Loucy (cell line): ENCODE measurements around the gene C1QTNF1.

Experiments
- H2AFZ ChIP-seq: fragments of 200-600 bp; sonication (generic); 2 replicates; pipeline ENCODE4 v1.6.0; 2016; ENCODE audit warnings: antibody characterized with exemption, mild to moderate bottlenecking, low read length, moderate library complexity
- H3F3A ChIP-seq: fragments of 200-600 bp; 2 replicates; pipeline ENCODE4 v1.6.0; 2016; ENCODE audit warnings: antibody characterized with exemption, low read depth, mild to moderate bottlenecking
- H3K27me3 ChIP-seq: fragments of 200-600 bp; sonication (generic); 2 replicates; pipeline ENCODE4 v1.6.1; 2014; ENCODE audit warnings: low read length, mild to moderate bottlenecking; ENCODE audit not compliant: insufficient read depth, poor library complexity, severe bottlenecking
- H3K36me3 ChIP-seq: fragments of 200-600 bp; sonication (generic); 2 replicates; pipeline ENCODE4 v1.6.1; 2016; ENCODE audit warnings: low read length; ENCODE audit not compliant: insufficient read depth
- H3K4me1 ChIP-seq: fragments of 200-600 bp; sonication (generic); 2 replicates; pipeline ENCODE4 v1.5.1; 2014; ENCODE audit warnings: low read length, mild to moderate bottlenecking; ENCODE audit not compliant: insufficient read depth, poor library complexity, severe bottlenecking
- H3K4me2 ChIP-seq: fragments of 200-600 bp; sonication (generic); 2 replicates; pipeline ENCODE4 v1.6.0; 2014; ENCODE audit warnings: antibody characterized with exemption, low read length, low read depth, mild to moderate bottlenecking; ENCODE audit not compliant: poor library complexity, severe bottlenecking
- H3K4me3 ChIP-seq: fragments of 200-600 bp; sonication (generic); 2 replicates; pipeline ENCODE4 v1.5.1; 2014; ENCODE audit warnings: low read length, mild to moderate bottlenecking, mixed read lengths; ENCODE audit not compliant: poor library complexity, severe bottlenecking
- H3K79me2 ChIP-seq: fragments of 200-600 bp; sonication (generic); 2 replicates; pipeline ENCODE4 v1.6.1; 2014; ENCODE audit warnings: low read length; ENCODE audit not compliant: insufficient read depth
- H3K9ac ChIP-seq: fragments of 200-600 bp; sonication (generic); 2 replicates; pipeline ENCODE4 v1.6.0; 2014; ENCODE audit warnings: mild to moderate bottlenecking, low read depth, low read length, moderate library complexity; ENCODE audit not compliant: poor library complexity, severe bottlenecking
- H3K9me2 ChIP-seq: fragments of 200-600 bp; sonication (generic); replicated peaks from 2 replicates; pipeline ENCODE4 v1.6.1; 2016; ENCODE audit warnings: low read depth, low read length, mixed read lengths
- H3K9me3 ChIP-seq: fragments of 200-600 bp; sonication (generic); 2 replicates; pipeline ENCODE4 v1.6.1; 2014; ENCODE audit warnings: mild to moderate bottlenecking, antibody characterized with exemption, low read length, low read depth; ENCODE audit not compliant: insufficient read depth
- H4K20me1 ChIP-seq: fragments of 200-600 bp; sonication (generic); 2 replicates; pipeline ENCODE4 v1.6.0; 2014; ENCODE audit warnings: antibody characterized with exemption, low read length, mild to moderate bottlenecking; ENCODE audit not compliant: insufficient read depth, poor library complexity, severe bottlenecking
- EZH2phosphoT487 ChIP-seq: fragments of 200-600 bp; IDR thresholded peaks from 2 replicates; pipeline ENCODE4 v1.6.1; 2018; ENCODE audit warnings: antibody characterized with exemption, mild to moderate bottlenecking, moderate library complexity, borderline replicate concordance
- TF ChIP-seq, protein P1 (sequence below): fragments of 200-600 bp; sonication (generic); conservative IDR thresholded peaks from 2 replicates; pipeline ENCODE4 v1.5.1; 2014; ENCODE audit warnings: mild to moderate bottlenecking, antibody characterized with exemption, low read length

The C1QTNF1 gene

GRCh38 chr17:78997231-78997741, 26.7 kb upstream of the C1QTNF1 start:
- H3K4me3 ChIP-seq = no peak overlapping the region
- H3K79me2 ChIP-seq = peaks cover 35% of the 10 kb centered on the region
- H2AFZ ChIP-seq = no peak overlapping the region
- no peaks in the 10 kb centered on the region for H3K4me1 ChIP-seq
- H3K36me3 ChIP-seq = peaks cover 63% of the 10 kb centered on the region; the same call in 1 of the 2 replicates
- no peaks in the 10 kb centered on the region for H3F3A ChIP-seq
- H3K4me2 ChIP-seq = no peak overlapping the region
- no peaks in the 10 kb centered on the region for H3K9me2 ChIP-seq
- H3K9me3 ChIP-seq = no peaks in the 10 kb centered on the region
- TF ChIP-seq EZH2phosphoT487 = no peak
- TF ChIP-seq, protein P1, sequence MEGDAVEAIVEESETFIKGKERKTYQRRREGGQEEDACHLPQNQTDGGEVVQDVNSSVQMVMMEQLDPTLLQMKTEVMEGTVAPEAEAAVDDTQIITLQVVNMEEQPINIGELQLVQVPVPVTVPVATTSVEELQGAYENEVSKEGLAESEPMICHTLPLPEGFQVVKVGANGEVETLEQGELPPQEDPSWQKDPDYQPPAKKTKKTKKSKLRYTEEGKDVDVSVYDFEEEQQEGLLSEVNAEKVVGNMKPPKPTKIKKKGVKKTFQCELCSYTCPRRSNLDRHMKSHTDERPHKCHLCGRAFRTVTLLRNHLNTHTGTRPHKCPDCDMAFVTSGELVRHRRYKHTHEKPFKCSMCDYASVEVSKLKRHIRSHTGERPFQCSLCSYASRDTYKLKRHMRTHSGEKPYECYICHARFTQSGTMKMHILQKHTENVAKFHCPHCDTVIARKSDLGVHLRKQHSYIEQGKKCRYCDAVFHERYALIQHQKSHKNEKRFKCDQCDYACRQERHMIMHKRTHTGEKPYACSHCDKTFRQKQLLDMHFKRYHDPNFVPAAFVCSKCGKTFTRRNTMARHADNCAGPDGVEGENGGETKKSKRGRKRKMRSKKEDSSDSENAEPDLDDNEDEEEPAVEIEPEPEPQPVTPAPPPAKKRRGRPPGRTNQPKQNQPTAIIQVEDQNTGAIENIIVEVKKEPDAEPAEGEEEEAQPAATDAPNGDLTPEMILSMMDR = no peak
- H3K27me3 ChIP-seq = no peaks in the 10 kb centered on the region
- peaks cover 26% of the 10 kb centered on the region for H4K20me1 ChIP-seq
- no peak overlapping the region for H3K9ac ChIP-seq

- peaks cover 41% of the 10 kb centered on the region for H3K79me2 ChIP-seq
- H4K20me1 ChIP-seq = peaks cover 29% of the 10 kb centered on the region
- H2AFZ ChIP-seq = no peak overlapping the region
- H3K4me3 ChIP-seq = no peak overlapping the region
- H3K36me3 ChIP-seq = peaks cover 57% of the 10 kb centered on the region; the same call in 1 of the 2 replicates
- no peak overlapping the region for H3K4me2 ChIP-seq
- H3K9ac ChIP-seq = no peak overlapping the region
- no peak for TF ChIP-seq EZH2phosphoT487
- TF ChIP-seq, protein P1 = no peak
- no peaks in the 10 kb centered on the region for H3K4me1 ChIP-seq
- no peaks in the 10 kb centered on the region for H3K9me3 ChIP-seq
- no peaks in the 10 kb centered on the region for H3K9me2 ChIP-seq
- no peaks in the 10 kb centered on the region for H3K27me3 ChIP-seq
- no peaks in the 10 kb centered on the region for H3F3A ChIP-seq
Observed at GRCh38 chr17:78997881-78998280, 26.1 kb upstream of the C1QTNF1 start.

- no peak overlapping the region for H3K4me3 ChIP-seq
- TF ChIP-seq, protein P1 = no peak
- no peak for TF ChIP-seq EZH2phosphoT487
- H3K79me2 ChIP-seq = peaks cover 47% of the 10 kb centered on the region
- no peaks in the 10 kb centered on the region for H3F3A ChIP-seq
- no peak overlapping the region for H3K4me2 ChIP-seq
- peaks cover 52% of the 10 kb centered on the region; the same call in 1 of the 2 replicates for H3K36me3 ChIP-seq
- H4K20me1 ChIP-seq = peaks cover 33% of the 10 kb centered on the region
- no peaks in the 10 kb centered on the region for H3K9me3 ChIP-seq
- H2AFZ ChIP-seq = no peak overlapping the region
- no peak overlapping the region for H3K9ac ChIP-seq
- H3K27me3 ChIP-seq = no peaks in the 10 kb centered on the region
- H3K4me1 ChIP-seq = peaks cover under 1% of the 10 kb centered on the region
- no peaks in the 10 kb centered on the region for H3K9me2 ChIP-seq
Observed at GRCh38 chr17:78998311-78999055, 25.5 kb upstream of the C1QTNF1 start.
